IMR-90 (cell line): ENCODE data around the gene RNF144B.

ENCODE experiments used
- BHLHE40 ChIP-seq: fragments of 150-350 bp; IDR thresholded peaks from 2 replicates; pipeline ENCODE4 v1.6.1; 2016; ENCODE audit warnings: mild to moderate bottlenecking, low read depth, low read length
- FOS ChIP-seq: fragments of 150-350 bp; IDR thresholded peaks from 2 replicates; pipeline ENCODE4 v1.6.1; 2016; ENCODE audit warnings: low read depth, low read length
- TF ChIP-seq, protein P1 (sequence below): conservative IDR thresholded peaks from 2 replicates; pipeline ENCODE4 v1.5.1; 2012; ENCODE audit warnings: mild to moderate bottlenecking, low read depth, low read length, improper control_type of control experiment

DNA sequence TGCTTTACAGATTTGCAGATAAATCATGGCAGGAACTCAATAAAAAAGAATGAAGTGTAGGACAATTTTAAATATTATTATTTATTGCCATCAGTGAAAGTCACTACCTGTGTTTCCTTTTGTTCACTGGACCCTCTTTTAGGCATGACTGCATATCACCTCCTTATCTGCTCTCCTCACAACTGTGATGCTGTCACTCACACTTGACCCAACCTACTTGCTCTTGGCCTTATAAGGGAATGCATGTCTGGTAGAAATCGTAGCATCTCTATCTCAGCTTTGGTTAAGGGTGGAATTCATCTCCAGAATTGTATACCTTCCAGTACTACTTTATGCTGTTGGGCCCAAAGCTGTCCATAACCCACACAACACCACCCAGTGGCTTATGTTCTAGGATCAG lies 47.6 kb upstream of the RNF144B start:
- TF ChIP-seq BHLHE40 (no peak), FOS (no peak)
- TF ChIP-seq, protein P1, sequence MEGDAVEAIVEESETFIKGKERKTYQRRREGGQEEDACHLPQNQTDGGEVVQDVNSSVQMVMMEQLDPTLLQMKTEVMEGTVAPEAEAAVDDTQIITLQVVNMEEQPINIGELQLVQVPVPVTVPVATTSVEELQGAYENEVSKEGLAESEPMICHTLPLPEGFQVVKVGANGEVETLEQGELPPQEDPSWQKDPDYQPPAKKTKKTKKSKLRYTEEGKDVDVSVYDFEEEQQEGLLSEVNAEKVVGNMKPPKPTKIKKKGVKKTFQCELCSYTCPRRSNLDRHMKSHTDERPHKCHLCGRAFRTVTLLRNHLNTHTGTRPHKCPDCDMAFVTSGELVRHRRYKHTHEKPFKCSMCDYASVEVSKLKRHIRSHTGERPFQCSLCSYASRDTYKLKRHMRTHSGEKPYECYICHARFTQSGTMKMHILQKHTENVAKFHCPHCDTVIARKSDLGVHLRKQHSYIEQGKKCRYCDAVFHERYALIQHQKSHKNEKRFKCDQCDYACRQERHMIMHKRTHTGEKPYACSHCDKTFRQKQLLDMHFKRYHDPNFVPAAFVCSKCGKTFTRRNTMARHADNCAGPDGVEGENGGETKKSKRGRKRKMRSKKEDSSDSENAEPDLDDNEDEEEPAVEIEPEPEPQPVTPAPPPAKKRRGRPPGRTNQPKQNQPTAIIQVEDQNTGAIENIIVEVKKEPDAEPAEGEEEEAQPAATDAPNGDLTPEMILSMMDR, result no peak
